Thymus (tissue), 11 donors: Measurements from ENCODE around the gene GALNT4. TPM values are rescaled to one million over a fixed set of nuclear protein-coding genes. Genes with fewer than 3 reads are reported as not detected.

Experiments
- DNase-seq, 9 donors: peaks; one replicate each; pipeline ENCODE4 v3.0.0-alpha.2; 2013; ENCODE audit warnings: low spot score in 9 of 9, low read depth in 6 of 9, missing footprints in 1 of 9
- H3K27ac ChIP-seq, 2 donors: one replicate each; pipeline ENCODE4 v1.5.1; 2013; ENCODE audit warnings: control low read depth in 1 of 2, low read depth in 1 of 2, low read length in 1 of 2, mild to moderate bottlenecking in 1 of 2, moderate library complexity in 1 of 2
- H3K27me3 ChIP-seq, 2 donors: one replicate each; pipeline ENCODE4 v1.5.1; 2013; ENCODE audit warnings: low read length in 1 of 2; ENCODE audit not compliant: control insufficient read depth in 2 of 2, insufficient read depth in 1 of 2
- H3K36me3 ChIP-seq, 2 donors: one replicate each; pipeline ENCODE4 v1.5.1; 2013; ENCODE audit warnings: low read length in 1 of 2, mild to moderate bottlenecking in 1 of 2, moderate library complexity in 1 of 2; ENCODE audit not compliant: control insufficient read depth in 2 of 2, insufficient read depth in 2 of 2
- H3K4me1 ChIP-seq, 2 donors: one replicate each; pipeline ENCODE4 v1.5.1; 2013; ENCODE audit warnings: low read length in 2 of 2; ENCODE audit not compliant: control insufficient read depth in 2 of 2, insufficient read depth in 2 of 2
- H3K4me3 ChIP-seq, 2 donors: one replicate each; pipeline ENCODE4 v1.5.1; 2013; ENCODE audit warnings: low read length in 2 of 2, control low read depth in 1 of 2, mild to moderate bottlenecking in 1 of 2
- H3K9me3 ChIP-seq, 2 donors: one replicate each; pipeline ENCODE4 v1.5.1; 2013; ENCODE audit warnings: low read length in 1 of 2, mild to moderate bottlenecking in 1 of 2; ENCODE audit not compliant: control insufficient read depth in 2 of 2, insufficient read depth in 1 of 2
- WGBS: extraction: QIAGEN DNeasy Blood & Tissue Kit; methylation state at CpG from one replicate; pipeline ENCODE4 v1.1.7; 2013; 5-methylcytosine and 5-hydroxymethylcytosine counted together
- polyA plus RNA-seq: library from polyadenylated mRNA; stranded (reverse); fragments of 200-250 nt; gene quantifications from one replicate; pipeline ENCODE4 v1.2.3, GENCODE V29; 2013
- total RNA-seq: library from RNA; stranded (reverse); fragments of 120-200 nt; gene quantifications from one replicate; pipeline ENCODE4 v1.2.4, GENCODE V29; 2013
- donor health status: healthy.

GALNT4 gene
- total and polyA plus RNA-seq, 2 donors, result 1.3 to 2.9 TPM

GRCh38 chr12:89540586-89540985 is 16.0 kb upstream of the GALNT4 start:
- 76% methylated on average over 3 of the region's 3 CpGs for WGBS
- Histone ChIP-seq H3K9me3 (no peaks in the 10 kb centered on the region), H3K27me3 (no peaks in the 10 kb centered on the region), H3K27ac (no peak overlapping the region), H3K4me1 (no peaks in the 10 kb centered on the region), H3K4me3 (no peak overlapping the region), H3K36me3 (no peaks in the 10 kb centered on the region)
- DNase-seq, result no peak

GRCh38 chr12:89539426-89540223 is 15.0 kb upstream of the GALNT4 start:
- DNase-seq, result no peak
- 97% methylated on average over 5 of the region's 5 CpGs for WGBS
- Histone ChIP-seq H3K4me3 (no peak overlapping the region), H3K36me3 (no peaks in the 10 kb centered on the region), H3K27ac (no peak overlapping the region), H3K9me3 (no peaks in the 10 kb centered on the region), H3K4me1 (no peaks in the 10 kb centered on the region), H3K27me3 (no peaks in the 10 kb centered on the region)

GRCh38 chr12:89538897-89539296 is 14.3 kb upstream of the GALNT4 start:
- Histone ChIP-seq H3K27ac (no peak overlapping the region), H3K4me3 (no peak overlapping the region), H3K9me3 (no peaks in the 10 kb centered on the region), H3K4me1 (no peaks in the 10 kb centered on the region), H3K36me3 (no peaks in the 10 kb centered on the region), H3K27me3 (no peaks in the 10 kb centered on the region)
- WGBS, result 97% methylated on average over 4 of the region's 4 CpGs
- DNase-seq, result no peak

- H3K36me3 ChIP-seq, result no peaks in the 10 kb centered on the region
- H3K27ac ChIP-seq, result no peak overlapping the region
- no peak for DNase-seq
- H3K27me3 ChIP-seq, result no peaks in the 10 kb centered on the region
- H3K4me1 ChIP-seq, result no peaks in the 10 kb centered on the region
- no peaks in the 10 kb centered on the region for H3K9me3 ChIP-seq
- WGBS, result 97% methylated on average over 3 of the region's 3 CpGs
- no peak overlapping the region for H3K4me3 ChIP-seq
Measured at GRCh38 chr12:89537389-89537788, 12.8 kb upstream of the GALNT4 start.

- Histone ChIP-seq H3K27me3 (no peaks in the 10 kb centered on the region), H3K27ac (no peak overlapping the region), H3K4me1 (peaks cover 0 to 3% of the 10 kb centered on the region in 2 donors), H3K4me3 (no peak overlapping the region), H3K9me3 (no peaks in the 10 kb centered on the region), H3K36me3 (no peaks in the 10 kb centered on the region)
- 48% methylated on average over 1 of the region's 1 CpG for WGBS
- DNase-seq, result peak in 7 of 9 donors; percentile 19 to 68 (median 43)
Measured at GRCh38 chr12:89529738-89530137, 5.1 kb upstream of the GALNT4 start.

GRCh38 chr12:89528434-89528833 is 3.8 kb upstream of the GALNT4 start:
- no peak overlapping the region for H3K27ac ChIP-seq
- 77% methylated on average over 4 of the region's 4 CpGs for WGBS
- no peak for DNase-seq
- H3K4me3 ChIP-seq, result no peak overlapping the region
- no peaks in the 10 kb centered on the region for H3K27me3 ChIP-seq
- peaks cover 0 to under 1% of the 10 kb centered on the region in 2 donors for H3K36me3 ChIP-seq
- no peaks in the 10 kb centered on the region for H3K9me3 ChIP-seq
- H3K4me1 ChIP-seq, result peaks cover 5 to 6% of the 10 kb centered on the region in 2 donors

GRCh38 chr12:89525824-89526770 is 1.5 kb upstream of the GALNT4 start, which contains the start of gene POC1B:
POC1B (minus strand) TSS chr12:89526047; CDS start chr12:89525895, 152 bp downstream.
- H3K4me1 ChIP-seq, result peaks cover 5 to 6% of the 10 kb centered on the region in 2 donors
- peak within 1 kb of the TSS; percentile 86 to 98 for H3K4me3 ChIP-seq
- peaks cover 5 to 9% of the 10 kb centered on the region in 2 donors for H3K36me3 ChIP-seq
- 3% methylated on average over 39 of the region's 39 CpGs for WGBS
- no peaks in the 10 kb centered on the region for H3K9me3 ChIP-seq
- DNase-seq, result peak; percentile 37 to 84 (median 59)
- no peaks in the 10 kb centered on the region for H3K27me3 ChIP-seq
- peak within 1 kb of the TSS; percentile 77 to 79 for H3K27ac ChIP-seq

GRCh38 chr12:89525305-89525823 is 768 bp upstream of the GALNT4 start:
- H3K9me3 ChIP-seq, result no peaks in the 10 kb centered on the region
- no peaks in the 10 kb centered on the region for H3K27me3 ChIP-seq
- H3K4me3 ChIP-seq, result peak overlapping the region; percentile 86 to 98
- WGBS, result under 1% methylated on average over 53 of the region's 53 CpGs
- DNase-seq, result peak in 7 of 9 donors; percentile 13 to 63 (median 26)
- H3K4me1 ChIP-seq, result peaks cover 5 to 6% of the 10 kb centered on the region in 2 donors
- peak overlapping the region; percentile 73 to 79 for H3K27ac ChIP-seq
- peaks cover 5 to 9% of the 10 kb centered on the region in 2 donors for H3K36me3 ChIP-seq
